HS-5 (cell line): Measurements from ENCODE around the gene SMC3.

Experiments used
- DNase-seq: peaks from one replicate; pipeline ENCODE4 v3.0.0-alpha.2; 2012; ENCODE audit warnings: low read depth

The SMC3 gene

DNA sequence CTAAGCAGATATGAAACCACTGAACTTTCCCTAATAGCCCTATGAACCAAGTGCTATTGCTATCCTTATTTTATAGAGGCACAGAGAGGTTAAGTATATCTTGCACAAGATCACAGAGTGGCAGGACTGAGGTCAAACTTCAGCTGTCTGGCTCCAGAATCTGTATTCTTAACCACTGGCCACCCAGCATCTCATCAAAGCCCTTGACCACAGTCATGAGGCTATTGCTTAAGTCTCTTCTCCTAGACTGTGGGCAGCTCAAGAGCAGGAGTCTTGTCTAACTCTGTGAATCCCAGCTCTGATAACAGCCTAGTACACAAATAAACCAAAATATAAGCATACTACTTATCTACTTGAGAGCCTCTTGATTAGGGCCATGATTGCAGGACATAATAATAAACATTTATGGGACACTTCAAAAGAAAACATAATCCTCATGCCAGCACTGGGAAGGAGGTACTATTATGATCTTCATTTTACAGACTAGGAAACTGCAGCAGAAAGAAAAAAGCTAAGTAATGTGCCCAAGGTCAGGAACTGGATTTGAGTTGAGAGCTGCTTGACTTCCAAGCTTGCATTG, 22.4 kb upstream of the SMC3 start:
- no peak for DNase-seq

DNA sequence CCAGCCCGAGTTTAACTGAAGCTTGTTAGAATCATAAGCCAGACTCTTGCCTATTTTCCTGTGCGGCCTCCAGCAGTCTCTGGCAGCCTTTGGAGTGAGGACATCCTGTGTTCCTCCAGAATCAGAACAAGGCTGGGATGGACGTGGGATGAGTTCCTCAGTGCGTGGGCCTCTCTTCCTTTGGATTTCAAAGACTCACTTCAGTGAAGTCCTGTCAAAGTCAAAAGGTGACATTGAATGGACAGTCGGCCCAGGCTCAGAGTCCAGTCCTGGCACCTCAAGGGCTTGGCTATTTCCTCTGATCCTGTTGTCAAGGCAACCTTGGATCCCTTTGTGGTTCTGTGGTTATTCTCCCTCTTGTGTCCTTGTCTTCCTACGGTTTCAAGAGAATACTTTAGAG, 21.4 kb upstream of the SMC3 start:
- DNase-seq, result no peak

DNA sequence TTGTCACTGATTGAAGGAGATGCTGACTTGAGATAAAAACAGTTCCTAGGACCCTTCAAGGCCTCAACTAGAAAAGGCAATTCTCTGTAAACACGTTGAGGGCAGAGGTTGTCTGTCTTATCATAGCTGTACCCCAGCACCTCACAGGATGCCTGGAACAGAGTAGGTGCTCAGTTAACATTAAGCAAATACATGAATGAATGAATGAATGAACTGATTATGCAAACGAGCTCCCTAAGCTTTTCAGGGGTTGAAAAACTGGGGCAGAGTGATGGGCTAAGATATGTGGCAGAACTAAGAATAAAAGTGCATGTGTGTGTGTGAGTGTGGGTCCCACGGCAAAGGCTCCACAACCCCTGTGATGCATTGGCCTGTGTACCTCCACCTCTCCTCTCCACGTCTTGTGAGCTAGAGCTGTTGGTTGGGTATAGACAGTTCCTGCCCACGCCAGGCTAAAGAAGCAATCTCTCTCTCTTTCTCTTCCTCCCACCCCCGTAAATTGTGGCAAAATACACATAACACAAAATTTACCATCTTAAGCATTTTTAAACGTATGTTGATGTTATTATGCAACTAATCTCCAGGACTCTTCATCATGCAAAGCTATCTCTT, 20.9 kb upstream of the SMC3 start:
- DNase-seq, result no peak

DNA sequence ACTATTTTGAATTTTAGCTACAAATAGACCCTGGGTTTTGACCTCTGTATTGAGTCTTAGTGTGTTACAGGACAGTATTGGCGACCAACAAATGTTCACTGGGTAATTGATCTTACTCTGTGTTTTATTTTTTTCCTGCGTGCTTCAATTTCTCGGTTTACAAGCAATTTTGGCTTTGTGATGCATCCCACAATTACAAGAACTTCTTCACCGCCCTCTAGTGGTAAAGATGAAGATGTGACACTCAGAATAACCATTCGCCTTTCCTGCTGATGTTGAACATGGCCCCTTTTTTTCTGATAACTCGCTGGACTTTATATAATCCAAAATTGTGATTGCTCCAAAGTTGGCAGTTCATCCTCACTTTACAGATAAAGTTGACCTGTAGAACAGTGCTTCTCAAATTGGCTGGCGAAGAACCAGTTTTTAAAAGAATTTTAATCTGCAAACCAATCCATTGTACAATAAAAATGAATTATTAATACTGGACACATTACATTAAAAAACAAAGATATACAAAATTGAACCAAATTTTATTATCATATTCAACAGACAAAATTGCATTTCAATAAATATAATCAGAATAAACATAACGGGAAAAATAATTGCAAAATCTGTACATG, 20.2 kb upstream of the SMC3 start:
- no peak for DNase-seq

DNA sequence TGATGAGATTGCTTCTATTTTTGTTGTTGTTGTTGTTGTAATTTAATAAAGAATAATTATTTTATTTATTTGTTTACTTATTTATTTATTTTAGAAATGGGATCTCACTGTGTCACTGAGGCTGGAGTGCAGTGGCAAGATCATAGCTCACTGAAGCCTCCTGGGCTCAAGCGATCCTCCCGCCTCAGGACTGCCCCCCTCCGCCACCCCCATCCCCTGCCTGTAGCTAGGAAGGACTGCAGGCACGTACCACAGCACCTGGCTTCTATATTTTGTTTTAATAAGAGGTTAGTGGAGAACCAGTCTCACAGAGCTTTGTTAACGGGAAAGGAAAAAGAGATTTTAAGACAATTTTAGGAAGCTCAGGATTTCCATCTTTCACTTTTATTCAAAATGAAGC, 19.5 kb upstream of the SMC3 start:
- DNase-seq, result no peak

DNA sequence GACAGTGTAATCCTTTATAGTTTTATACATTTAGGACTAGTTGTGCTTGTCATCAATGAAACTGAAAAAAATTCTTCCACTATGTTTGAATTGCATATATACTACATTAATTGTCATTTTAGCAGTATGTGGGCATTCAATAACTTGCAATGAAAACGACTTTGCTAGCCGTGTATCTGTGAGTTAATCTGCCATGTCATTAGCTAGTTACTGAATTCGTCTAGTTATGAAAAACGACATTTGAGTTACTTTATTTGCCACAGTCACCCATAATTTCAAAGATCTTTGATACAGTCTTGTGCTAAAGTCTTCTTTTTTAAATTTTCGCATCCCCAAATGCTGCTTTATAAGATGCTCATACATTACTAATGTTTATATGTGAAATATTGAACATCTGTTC, 18.3 kb upstream of the SMC3 start:
- no peak for DNase-seq

DNA sequence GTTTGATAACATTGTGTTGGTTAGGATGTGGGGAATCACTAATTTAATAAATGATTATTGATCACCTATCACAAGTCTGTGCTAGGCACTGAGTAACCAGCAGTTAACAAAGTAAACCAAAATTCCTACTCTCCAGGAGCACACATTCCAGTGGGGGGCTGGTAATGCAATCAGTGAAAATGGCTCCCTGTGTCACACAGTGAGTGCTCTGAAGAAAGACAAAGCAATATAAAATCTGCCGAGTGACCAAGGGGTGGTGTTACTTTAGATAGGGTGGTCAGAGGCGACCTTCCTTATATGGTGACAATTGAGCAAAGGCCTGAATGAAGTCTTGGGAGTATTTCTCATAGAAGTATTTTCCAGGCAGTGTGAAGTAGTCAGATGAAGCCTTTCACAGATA, 13.6 kb upstream of the SMC3 start:
- no peak for DNase-seq

DNA sequence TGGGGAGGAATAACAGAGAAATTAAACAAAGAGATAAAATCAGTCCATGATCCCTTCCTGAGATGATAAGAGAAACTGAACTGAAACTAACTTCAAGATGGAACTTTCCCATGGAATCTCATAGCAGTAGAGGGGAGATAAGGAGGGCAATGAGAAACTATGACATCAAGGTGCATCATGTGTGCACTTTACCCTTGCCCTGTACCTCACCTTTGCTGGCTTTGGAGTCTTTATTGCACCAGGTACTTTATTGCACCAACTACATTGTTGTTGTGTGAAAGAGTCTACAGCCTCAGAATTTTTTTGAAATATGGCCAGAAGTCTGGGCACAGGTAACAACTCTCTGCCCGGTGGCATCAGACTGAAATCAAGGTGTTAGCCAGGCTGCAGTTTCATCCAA, 11.2 kb upstream of the SMC3 start:
- no peak for DNase-seq

DNA sequence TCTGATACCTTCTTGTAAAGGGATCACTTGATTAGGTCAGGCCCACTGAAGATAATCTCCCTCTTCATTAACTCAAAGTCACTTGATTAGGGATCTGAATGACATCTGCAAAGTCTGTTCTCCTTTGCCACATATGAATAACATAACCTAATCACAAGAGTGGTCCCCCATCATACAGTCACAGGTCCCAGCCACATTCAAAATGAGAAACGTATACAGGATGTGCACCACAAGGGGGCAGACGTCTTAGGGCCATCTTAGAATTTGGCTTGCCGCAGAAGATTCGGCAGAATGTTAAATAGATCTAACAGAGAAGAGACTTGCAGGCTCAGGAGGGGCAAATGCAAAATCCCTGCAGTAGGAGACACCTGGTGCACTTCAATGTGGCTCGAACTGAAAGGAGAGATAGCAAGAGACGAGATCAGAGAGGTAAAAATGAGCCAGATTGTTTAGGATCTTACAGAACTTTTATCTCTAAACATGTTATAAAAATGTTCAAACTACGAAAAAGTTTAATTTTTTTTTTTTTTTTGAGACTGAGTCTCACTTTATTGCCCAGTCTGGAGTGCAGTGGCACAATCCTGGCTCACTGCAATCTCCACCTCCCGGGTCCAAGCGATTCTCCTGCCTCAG, 10.4 kb upstream of the SMC3 start:
- no peak for DNase-seq

DNA sequence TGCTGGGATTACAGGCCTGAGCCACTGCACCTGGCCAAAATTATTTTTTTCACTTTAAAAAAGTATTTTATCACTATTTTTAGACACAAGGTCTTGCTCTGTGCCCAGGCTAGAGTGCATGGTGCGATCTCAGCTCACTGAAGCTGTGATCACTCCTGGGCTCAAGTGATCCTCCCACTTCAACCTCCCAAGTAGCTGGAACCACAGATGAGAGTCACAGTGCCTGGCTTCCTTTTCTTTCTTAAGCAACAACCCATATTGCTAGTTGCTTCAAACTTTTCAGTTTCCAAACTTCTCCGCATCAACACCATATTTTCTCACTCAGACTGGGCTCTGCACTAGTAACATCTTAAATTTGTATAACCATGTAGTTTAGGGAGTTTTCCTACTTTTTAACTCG, 9.5 kb upstream of the SMC3 start:
- DNase-seq, result no peak

DNA sequence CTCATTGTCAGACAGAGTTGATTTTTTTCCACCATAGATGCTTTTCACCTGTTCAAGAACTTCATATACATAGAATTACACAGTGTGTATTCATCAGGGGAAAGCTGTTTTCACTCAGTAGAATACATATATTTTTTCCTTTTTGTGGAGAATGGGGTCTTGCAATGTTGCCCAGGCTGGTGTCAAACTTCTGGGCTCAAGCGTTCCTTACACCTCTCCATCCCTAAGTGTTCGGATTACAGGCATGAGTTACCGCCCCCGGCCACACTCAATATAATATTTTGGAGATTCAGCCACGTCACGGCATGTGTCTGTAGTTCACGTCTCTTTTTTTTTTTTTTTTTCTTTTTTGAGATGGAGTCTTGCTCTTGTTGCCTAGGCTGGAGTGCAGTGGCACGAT, 7.5 kb upstream of the SMC3 start:
- no peak for DNase-seq

DNA sequence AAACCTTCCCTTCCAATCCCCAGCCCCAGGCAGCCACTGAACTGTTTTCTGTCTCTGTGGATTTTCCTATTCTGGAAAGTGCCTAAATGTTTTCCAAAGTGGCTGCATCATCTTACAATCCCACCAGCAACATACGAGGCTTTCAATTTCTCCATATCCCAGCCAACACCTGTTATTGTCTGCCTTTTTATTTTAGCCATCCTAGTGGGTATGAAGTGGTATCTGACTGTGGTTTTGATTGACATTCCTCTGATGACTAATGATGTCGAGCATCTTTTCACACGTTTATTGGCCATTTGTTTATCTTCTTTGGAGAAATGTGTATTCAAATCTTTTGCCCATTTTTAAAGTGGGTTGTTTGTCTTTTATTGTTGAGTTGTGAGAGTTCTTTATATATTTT, 6.2 kb upstream of the SMC3 start:
- DNase-seq, result no peak

DNA sequence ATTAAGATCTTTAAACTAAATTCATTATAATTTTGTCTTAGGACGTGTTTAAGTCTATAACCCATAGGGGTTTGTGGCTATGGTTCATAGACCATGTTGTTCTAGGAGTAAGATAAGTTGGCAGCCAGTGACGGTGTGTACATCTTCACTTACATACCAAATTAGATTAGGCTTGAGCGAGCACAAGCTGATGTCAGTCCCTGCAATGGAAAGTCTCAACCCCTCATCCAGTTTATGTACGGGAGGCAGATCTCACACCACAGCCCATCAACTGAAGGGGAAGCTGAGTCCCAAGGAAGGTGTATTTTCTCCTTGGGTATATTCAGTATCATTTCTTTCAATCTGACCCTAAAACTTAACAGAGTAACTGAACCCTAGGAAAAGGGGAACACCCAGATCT, 5.1 kb upstream of the SMC3 start:
- DNase-seq, result no peak

DNA sequence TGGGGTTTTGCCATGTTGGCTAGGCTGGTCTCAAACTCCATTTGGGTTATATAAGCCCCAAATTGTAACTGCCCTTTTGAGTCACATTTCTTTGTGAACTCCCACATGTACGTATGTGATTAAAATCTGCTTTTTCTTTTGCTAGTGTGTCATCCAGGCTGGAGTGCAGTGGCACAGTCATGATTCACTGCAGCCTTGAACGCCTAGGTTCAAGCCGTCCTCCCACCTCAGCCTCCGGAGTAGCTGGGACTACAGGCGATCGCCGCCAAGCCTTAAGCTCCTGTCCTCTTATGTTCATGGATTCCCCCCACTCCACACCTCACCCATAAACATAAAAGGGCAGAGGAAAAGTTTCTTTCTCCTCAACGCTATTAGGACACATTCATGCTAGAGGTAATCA, 4.4 kb upstream of the SMC3 start:
- DNase-seq, result no peak

DNA sequence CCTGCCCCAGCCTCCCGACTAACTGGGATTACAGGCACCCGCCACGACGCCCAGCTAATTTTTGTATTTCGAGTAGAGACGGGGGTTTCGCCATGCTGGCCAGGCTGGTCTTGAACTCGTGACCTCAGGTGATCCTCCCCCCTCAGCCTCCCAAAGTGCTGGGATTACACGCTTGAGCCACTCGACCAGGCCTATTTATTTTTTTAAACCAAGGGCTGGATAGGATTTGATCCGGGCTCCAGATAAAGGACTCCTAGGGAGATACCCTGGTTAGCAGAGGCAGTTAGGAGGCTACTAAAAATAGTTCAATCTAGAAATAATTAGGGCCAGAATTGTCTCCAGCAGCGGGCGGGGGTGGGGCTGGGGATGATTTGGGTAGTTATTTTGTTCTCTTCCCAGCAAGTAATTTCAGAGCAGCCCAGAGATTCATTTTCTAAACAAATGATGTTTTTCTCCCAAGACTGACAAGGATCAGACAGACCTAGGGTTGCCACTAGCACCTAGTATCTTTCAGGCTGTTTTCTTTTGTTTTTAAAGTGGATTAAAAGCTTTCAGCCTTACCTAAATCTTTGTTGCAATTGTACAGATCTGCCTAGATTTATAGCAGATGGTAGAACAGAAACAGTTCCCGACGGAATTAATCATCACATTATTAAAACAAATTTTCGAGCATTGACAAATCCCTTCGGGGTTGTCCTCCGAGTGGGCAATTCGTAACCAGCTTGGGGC, 859 bp upstream of the SMC3 start:
- no peak for DNase-seq

DNA sequence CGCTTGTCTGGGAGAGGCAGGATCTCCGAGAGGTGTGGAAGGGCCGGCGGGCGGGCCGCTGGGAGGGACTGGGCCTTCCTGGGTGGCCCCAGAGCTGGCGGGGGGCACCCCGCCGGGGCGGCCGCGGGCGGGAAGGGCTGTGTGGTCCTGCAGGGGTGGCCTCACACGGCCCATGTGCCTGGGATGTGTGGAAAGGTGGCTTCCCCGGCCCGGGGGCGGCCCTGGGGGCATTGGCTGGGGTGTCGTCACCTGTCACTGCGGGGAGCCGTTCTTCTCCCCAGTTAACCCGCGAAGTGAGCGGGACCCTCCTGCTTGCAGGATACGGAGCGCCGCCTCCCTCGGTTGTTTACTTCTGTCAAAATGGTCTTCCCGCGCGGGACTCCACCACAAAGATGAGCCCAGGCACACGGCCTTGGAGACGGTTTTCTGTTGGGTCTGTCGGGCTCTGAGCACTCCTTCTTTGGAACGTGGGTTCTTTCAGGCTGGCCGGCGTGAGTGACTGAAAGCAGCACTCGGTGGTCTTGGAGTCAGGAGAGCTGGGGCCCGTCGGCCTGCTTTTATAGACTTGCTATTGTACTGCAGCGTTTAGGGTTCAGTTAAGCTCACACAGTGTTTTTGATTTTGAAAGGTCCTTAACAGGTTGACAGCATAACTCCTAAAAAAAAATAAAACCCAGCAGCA, 700 bp downstream of the SMC3 start:
- no peak for DNase-seq

DNA sequence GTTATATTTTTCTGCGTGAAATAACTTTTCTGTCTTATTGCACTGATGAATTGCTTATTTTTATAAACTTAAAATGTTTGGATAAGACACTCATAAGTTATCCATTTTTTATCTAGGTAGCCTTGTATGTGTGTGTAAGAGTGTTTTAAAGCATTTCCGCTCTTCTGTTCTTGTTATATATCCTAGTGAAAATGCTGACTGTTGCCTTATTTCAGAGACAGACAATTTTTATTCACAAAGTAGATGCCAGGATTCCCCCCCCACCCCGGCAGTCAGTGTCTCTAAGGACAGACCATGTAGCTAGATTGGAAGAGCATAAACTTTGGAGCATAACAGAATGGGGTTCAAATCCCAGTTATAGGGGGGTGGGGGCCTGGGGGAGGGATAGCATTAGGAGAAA, 1.6 kb downstream of the SMC3 start:
- DNase-seq, result no peak

DNA sequence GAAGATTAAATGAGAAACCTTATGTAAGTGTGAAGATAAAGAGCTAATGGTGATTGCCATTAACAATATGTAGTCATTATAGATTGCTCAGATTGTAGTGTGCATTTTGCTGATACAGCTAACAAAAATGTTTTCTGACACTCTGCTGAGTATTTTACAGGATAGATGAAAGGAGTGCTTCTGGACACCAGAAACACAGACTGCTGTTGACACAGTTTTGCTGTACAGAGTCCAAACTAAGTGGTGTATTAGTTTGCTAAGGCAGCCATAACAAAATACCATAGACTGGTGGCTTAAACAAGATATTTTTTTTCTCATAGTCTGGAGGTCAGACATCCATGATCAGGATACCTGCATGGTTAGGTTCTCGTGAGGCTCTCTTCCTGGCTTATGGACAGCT, 2.2 kb downstream of the SMC3 start:
- DNase-seq, result no peak

DNA sequence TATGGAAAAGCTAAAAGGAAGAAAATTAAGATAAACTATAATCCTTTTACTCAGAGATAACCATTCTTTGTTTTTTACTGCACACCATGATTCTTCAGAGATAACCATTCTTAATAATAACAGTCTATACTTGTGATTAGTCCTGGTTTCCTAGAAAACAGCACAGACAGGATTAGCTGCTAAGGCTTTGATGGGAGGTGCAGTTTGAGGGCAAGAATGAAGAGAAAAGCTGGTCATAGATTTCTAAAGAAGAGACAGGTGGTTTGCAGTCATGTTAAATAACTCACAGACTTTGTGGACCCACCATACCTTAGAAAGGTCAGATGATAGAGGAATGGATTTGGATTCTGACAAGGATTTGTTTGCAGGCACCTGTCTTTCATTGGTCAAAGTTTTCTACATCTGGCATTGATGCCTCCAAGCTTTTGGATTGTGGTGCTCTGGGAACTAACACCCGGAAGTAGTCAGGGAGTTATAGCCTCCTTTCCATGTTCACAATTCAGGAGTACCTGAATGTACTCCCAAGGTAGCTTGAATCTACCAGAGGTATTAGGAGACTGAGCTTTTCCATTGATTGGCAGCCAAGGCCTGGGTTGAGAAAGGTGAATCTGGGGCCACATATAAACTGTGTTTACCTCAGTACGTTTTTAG, 3.7 kb downstream of the SMC3 start:
- DNase-seq, result no peak

DNA sequence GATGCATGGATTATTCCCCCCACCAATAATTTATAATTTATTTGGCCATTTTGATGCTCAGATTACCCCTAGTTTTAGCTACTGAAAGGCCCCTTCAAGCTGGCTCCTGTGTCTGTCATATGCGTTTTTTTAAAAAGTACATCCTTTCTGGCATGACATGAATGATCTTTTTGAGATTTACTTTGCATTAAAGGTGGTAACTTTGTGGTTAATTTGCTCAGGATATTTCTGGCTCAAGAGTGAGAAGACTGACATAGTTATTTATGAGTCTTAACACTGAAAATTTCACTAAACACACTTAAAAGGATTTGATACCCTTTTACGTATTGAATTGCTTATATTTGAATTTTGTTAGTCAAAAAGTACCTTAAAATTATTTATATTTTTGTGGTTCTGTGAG, 5.4 kb downstream of the SMC3 start:
- DNase-seq, result no peak

DNA sequence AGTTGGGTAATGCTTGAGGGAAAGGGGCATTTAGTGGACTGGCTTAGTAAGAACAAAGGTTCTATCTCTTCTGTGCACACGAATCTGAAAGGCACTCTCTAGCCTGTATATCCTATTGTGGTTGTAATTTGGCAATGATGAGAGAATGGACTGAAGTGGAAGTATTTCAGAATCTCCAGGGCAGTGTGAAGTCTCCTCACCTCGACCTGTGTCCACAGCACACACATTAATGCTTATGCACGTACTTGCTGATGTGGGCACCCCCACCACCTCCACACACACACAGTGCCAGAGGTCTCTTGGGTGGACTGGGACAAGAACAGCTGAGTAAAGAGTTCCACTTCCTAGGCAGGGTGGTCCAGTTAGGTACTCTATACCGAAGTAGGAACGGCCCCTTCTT, 6.9 kb downstream of the SMC3 start:
- DNase-seq, result no peak

DNA sequence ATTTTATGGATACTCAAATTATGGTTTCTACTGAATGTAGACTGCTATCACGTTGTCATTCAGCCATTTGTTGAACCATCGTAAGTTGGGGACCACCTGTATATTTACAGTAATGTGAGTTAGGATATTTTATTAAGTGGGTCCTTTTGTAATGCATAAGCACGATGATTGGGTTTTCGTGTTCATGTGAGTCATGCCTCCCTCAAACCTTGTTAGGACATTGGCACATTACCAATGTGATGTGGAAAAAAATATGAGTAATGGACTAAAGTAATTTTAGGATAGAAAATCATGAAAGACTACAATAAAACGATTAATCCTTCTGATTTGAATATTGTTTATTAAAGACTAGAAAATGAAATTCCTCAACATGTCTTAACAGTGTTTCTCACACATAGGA, 8.7 kb downstream of the SMC3 start:
- peak; percentile 75 for DNase-seq
